Chondrocyte (in vitro differentiated cells): Measurements from ENCODE around the gene SDC3. TPM values are rescaled to one million over a fixed set of nuclear protein-coding genes. Genes with fewer than 3 reads are reported as not detected.

ENCODE experiments used
- DNase-seq: peaks from one replicate; pipeline ENCODE4 v3.0.0; 2021; ENCODE audit warnings: mixed read lengths, low spot score
- H3K27ac Mint-ChIP-seq: one replicate; pipeline ENCODE4 v1.8.0; 2021; ENCODE audit warnings: mild to moderate bottlenecking, moderate library complexity, mixed read lengths; ENCODE audit not compliant: unreplicated experiment
- H3K27me3 Mint-ChIP-seq: 2 replicates; pipeline ENCODE4 v1.8.0; 2021; ENCODE audit warnings: low read depth, mixed read lengths
- H3K36me3 Mint-ChIP-seq: 2 replicates; pipeline ENCODE4 v1.8.0; 2021; ENCODE audit warnings: low read depth, mixed read lengths
- H3K4me1 Mint-ChIP-seq: 2 replicates; pipeline ENCODE4 v1.8.0; 2021; ENCODE audit warnings: low read depth, mild to moderate bottlenecking, mixed read lengths
- H3K4me3 Mint-ChIP-seq: one replicate; pipeline ENCODE4 v1.8.0; 2021; ENCODE audit warnings: mild to moderate bottlenecking, moderate library complexity, mixed read lengths; ENCODE audit not compliant: unreplicated experiment
- H3K9me3 Mint-ChIP-seq: 2 replicates; pipeline ENCODE4 v1.8.0; 2021; ENCODE audit warnings: low read depth, mixed read lengths
- total RNA-seq: library from RNA; stranded (reverse); gene quantifications from 3 replicates; pipeline ENCODE4 v1.2.1, GENCODE V29; 2021
- TF ChIP-seq, protein P1 (sequence below): fragments of 200-600 bp; sonication (generic); IDR thresholded peaks from 2 replicates; pipeline ENCODE4 v1.5.0; 2021; ENCODE audit warnings: antibody characterized with exemption, mild to moderate bottlenecking, moderate library complexity

SDC3 gene
- total RNA-seq, 1 donor from 2014 or later = 46.8 TPM

DNA sequence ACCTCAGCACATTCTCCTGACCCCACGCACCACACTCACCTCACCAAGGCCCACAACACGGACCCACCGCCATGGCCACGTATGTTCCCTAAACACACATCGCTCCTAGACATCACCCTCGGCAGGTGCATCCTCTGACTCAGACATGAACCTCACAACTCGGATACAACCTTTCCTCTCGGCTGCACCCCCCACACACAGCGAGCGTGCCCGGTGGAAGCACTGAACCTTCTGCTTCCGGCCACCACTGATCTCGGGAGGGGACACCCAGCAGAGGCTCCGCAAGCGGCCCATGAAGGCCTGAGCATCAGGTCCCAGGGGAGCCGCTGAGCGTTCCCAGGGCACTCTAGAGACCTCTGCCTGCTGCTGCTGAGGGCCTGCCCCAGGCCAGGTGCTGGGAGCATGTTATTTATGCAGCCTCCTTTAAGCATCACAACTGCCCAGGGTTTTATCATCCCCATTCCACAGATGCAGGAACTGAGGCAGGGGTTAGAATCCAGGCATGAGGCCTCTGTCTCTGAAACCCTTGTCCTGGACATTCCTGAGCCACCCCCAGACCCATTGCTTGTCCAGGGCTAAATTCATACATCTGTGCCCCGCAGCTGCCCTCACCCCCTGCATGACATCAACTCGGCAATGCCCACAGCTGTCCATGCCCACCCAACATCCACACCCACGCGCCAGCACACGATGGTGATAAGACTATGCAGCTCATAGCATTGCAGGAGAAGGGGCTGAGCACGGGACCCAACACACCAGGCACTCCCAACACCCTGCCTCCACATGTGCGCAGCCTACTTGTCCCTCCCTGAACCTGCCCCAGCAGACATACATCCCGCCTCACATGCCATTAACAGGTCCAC is 27.0 kb downstream of the SDC3 start:
- Mint-ChIP-seq H3K27me3 (peaks cover 3% of the 10 kb centered on the region), H3K4me3 (no peak overlapping the region), H3K27ac (no peak overlapping the region), H3K4me1 (peaks cover 24% of the 10 kb centered on the region), H3K36me3 (no peaks in the 10 kb centered on the region), H3K9me3 (no peaks in the 10 kb centered on the region)
- no peak for DNase-seq
- TF ChIP-seq, protein P1, sequence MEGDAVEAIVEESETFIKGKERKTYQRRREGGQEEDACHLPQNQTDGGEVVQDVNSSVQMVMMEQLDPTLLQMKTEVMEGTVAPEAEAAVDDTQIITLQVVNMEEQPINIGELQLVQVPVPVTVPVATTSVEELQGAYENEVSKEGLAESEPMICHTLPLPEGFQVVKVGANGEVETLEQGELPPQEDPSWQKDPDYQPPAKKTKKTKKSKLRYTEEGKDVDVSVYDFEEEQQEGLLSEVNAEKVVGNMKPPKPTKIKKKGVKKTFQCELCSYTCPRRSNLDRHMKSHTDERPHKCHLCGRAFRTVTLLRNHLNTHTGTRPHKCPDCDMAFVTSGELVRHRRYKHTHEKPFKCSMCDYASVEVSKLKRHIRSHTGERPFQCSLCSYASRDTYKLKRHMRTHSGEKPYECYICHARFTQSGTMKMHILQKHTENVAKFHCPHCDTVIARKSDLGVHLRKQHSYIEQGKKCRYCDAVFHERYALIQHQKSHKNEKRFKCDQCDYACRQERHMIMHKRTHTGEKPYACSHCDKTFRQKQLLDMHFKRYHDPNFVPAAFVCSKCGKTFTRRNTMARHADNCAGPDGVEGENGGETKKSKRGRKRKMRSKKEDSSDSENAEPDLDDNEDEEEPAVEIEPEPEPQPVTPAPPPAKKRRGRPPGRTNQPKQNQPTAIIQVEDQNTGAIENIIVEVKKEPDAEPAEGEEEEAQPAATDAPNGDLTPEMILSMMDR = no peak

DNA sequence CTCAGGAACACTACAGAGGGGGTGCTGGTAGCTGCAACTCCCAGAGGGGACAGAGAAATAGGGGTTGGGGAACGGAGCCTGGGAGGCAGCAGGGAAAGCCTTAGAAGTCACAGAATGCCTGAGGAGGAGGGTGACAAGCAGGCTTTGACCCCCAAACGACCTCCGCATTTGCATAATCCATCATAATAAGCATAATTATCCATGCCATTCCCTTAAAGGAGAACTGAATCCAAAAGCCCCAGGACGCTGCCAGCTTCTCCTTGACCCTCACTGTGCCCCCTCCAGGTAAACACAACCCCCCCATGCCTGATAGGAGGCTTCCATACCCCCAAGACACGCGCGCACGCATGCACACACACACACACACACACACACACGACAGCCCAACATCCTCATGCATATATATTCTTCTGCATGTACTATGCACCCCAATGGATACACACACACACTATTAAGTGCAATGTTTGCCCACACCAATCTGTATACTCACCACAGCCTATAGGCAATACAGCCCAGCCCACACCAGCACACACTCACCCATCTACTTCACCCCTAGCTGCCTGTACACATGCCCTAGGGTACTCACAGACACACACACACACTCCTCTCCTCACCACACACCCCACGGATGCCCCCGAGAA is 27.8 kb downstream of the SDC3 start:
- H3K9me3 Mint-ChIP-seq = no peaks in the 10 kb centered on the region
- no peak overlapping the region for H3K27ac Mint-ChIP-seq
- no peak for DNase-seq
- peaks cover 18% of the 10 kb centered on the region for H3K4me1 Mint-ChIP-seq
- H3K4me3 Mint-ChIP-seq = no peak overlapping the region
- peaks cover 3% of the 10 kb centered on the region for H3K27me3 Mint-ChIP-seq
- H3K36me3 Mint-ChIP-seq = no peaks in the 10 kb centered on the region
- TF ChIP-seq, protein P1 = no peak

DNA sequence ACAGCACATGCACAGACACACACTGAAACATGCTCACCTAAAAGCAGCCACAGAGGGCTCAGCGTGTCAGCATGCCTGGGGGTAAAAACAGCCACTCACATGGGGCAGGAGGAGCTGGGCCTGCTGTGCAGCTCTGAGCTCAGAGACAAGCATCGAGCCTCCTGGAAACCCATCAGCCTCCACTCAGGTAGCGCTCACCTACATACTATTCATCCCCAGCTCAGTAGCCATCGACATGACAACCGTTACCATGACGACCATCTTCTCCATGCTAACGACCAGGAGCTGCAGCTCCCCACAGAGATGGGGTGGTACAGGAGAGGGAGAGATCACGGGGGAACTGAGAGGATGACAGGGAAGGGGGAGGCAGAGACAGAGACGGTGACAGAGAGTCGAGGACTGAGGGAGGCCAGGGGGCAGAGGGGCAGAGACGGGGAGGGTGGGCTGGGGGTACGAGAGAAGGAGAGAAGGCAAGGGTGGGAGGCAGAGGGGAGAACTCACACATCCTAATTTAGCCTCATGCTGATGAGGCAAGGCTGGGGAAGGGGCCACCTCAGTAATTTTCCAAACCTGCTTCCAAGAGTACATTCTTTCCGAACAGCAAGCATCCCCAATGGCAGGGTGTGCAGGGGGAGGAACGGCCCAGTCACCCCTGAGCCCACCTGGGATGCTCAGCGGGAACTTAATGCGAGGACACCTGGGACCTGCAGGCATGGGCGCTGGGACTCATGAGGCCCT is 28.4 kb downstream of the SDC3 start:
- TF ChIP-seq, protein P1 = no peak
- no peak overlapping the region for H3K27ac Mint-ChIP-seq

DNA sequence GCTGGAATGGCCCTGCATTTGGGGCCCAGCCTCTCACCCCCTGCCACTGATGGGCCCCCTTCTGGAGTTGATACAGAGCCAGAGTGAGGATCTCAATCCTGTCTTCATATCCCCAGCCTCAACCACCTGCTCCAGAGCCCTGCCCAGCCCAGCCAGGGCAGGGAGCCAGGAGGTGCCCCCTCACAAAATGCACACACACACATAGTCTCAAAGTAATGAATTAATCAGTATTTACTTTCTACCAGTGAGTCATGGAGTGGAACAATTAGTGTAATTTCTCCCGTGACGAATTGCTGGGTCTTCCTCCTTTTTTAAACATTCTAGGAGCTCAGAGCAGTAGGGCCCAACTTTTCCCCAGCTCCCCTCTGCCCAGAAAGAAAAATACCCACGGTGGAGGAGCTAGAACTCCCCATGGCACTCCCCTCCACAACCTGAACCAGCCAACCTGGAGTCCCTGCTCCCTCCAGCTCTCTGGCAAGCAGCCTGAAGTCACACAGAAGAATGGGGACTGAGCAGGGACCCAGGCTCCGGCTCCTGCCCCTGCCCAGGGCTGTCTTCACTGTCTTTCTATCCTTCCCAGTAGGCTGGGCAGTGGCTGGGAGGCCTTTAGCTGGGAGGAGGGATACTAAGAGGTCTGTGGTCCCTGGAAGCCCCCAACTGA is 29.3 kb downstream of the SDC3 start:
- H3K36me3 Mint-ChIP-seq = no peaks in the 10 kb centered on the region
- DNase-seq = no peak
- peaks cover 3% of the 10 kb centered on the region for H3K27me3 Mint-ChIP-seq
- H3K27ac Mint-ChIP-seq = no peak overlapping the region
- peaks cover 18% of the 10 kb centered on the region for H3K4me1 Mint-ChIP-seq
- TF ChIP-seq, protein P1 = no peak
- H3K9me3 Mint-ChIP-seq = no peaks in the 10 kb centered on the region
- H3K4me3 Mint-ChIP-seq = no peak overlapping the region

More for the DNA sequence above, 28.4 kb downstream of the SDC3 start:
- Mint-ChIP-seq H3K9me3 (no peaks in the 10 kb centered on the region), H3K4me1 (peaks cover 18% of the 10 kb centered on the region), H3K27me3 (peaks cover 3% of the 10 kb centered on the region), H3K36me3 (no peaks in the 10 kb centered on the region), H3K4me3 (no peak overlapping the region)
- no peak for DNase-seq

DNA sequence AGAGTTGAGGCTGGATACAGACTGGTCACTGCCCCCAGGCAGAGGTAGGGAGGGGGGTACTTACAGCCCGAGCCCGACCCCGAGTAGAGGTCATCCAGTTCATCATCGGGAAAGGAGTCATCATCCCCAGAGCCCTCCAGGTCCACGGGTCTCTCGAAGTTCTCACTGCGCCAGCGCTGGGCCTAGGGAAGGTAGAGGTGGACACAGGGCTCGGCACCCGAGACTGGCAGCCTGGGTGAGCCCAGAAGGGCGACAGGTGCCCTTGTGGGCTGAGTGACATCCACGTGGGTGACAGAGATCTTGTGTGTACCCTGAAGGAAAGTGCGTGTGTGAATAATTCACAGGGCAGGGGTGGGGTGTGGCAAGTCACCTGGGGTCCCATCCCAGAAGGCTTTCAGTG is 30.0 kb downstream of the SDC3 start:
- Mint-ChIP-seq H3K27ac (no peak overlapping the region), H3K4me3 (no peak overlapping the region), H3K36me3 (peaks cover 3% of the 10 kb centered on the region), H3K27me3 (peaks cover 3% of the 10 kb centered on the region), H3K4me1 (peaks cover 18% of the 10 kb centered on the region), H3K9me3 (no peaks in the 10 kb centered on the region)
- TF ChIP-seq, protein P1 = no peak
- DNase-seq = no peak
